Activated naive CD8-positive, alpha-beta T cell treated with anti-CD3 and anti-CD28 coated beads for 36 hours (primary cell): ENCODE results near the gene SAA2. TPM values are rescaled to one million over a fixed set of nuclear protein-coding genes. Genes with fewer than 3 reads are reported as not detected.
A peak's percentile ranks its signal among the peaks of the same experiment; 100 is the strongest.
"Not testable (repeated sequence)": the region's sequence is repeated elsewhere in the genome, so short reads cannot be mapped to it uniquely, and the experiment has no call there.

ENCODE experiments used
- DNase-seq: peaks from one replicate; pipeline ENCODE4 v3.0.0; 2021
- H3K27ac Mint-ChIP-seq: one replicate; pipeline ENCODE4 v1.8.0; 2022; ENCODE audit warnings: mild to moderate bottlenecking, moderate library complexity, mixed read lengths
- H3K27me3 Mint-ChIP-seq: one replicate; pipeline ENCODE4 v1.8.0; 2022; ENCODE audit warnings: mild to moderate bottlenecking, mixed read lengths
- H3K36me3 Mint-ChIP-seq: one replicate; pipeline ENCODE4 v1.8.0; 2021; ENCODE audit warnings: mild to moderate bottlenecking, mixed read lengths
- H3K4me1 Mint-ChIP-seq: one replicate; pipeline ENCODE4 v1.8.0; 2021; ENCODE audit warnings: mixed read lengths
- H3K4me3 Mint-ChIP-seq: one replicate; pipeline ENCODE4 v1.8.0; 2022; ENCODE audit warnings: mild to moderate bottlenecking, moderate library complexity, mixed read lengths
- H3K9me3 Mint-ChIP-seq: one replicate; pipeline ENCODE4 v1.8.0; 2022; ENCODE audit warnings: mixed read lengths
- total RNA-seq, 2 experiments: library from RNA; stranded (reverse); gene quantifications; one replicate each; pipeline ENCODE4 v1.2.3, GENCODE V29; 2021

Gene SAA2
- total RNA-seq, result not detected

GRCh38 chr11:18248561-18248960 lies at the start of gene SAA2:
Gene SAA2, minus strand, starts transcription at chr11:18248668. Its CDS starts 657 bp downstream, at chr11:18248011.
- Mint-ChIP-seq H3K4me3 (no peak within 1 kb of the TSS), H3K4me1 (peaks cover 7% of the 10 kb centered on the region), H3K9me3 (no peaks in the 10 kb centered on the region), H3K27me3 (no peaks in the 10 kb centered on the region), H3K36me3 (no peaks in the 10 kb centered on the region), H3K27ac (no peak within 1 kb of the TSS)
- no peak for DNase-seq

GRCh38 chr11:18295316-18295715 lies 46.8 kb upstream of the SAA2 start:
- Mint-ChIP-seq H3K36me3 (peaks cover 24% of the 10 kb centered on the region), H3K9me3 (no peaks in the 10 kb centered on the region), H3K27ac (no peak overlapping the region), H3K27me3 (no peaks in the 10 kb centered on the region), H3K4me1 (peaks cover 4% of the 10 kb centered on the region), H3K4me3 (no peak overlapping the region)
- DNase-seq, result no peak

DNA sequence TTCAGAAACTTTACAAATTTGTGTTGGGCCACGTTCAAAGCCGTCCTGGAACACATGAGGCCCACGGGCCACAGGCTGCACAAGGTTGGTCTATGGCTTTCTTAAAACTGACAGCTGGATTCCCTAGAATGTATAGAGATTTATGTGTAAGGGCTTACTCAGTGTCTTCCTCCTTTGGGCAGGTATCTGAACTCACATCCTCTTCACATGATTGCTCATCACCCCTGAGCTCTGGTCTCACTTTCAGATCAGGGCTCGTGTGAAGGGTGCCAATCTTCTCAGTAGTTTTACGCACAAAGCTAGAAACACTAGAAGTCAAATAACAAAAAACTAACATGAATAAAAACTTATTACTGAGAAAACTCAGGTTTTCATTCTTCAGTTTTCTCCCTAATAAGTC lies 46.4 kb upstream of the SAA2 start:
- Mint-ChIP-seq H3K9me3 (no peaks in the 10 kb centered on the region), H3K4me1 (peaks cover 4% of the 10 kb centered on the region), H3K4me3 (no peak overlapping the region), H3K36me3 (peaks cover 24% of the 10 kb centered on the region), H3K27ac (no peak overlapping the region), H3K27me3 (no peaks in the 10 kb centered on the region)
- DNase-seq, result no peak

GRCh38 chr11:18288911-18289310 lies 40.4 kb upstream of the SAA2 start:
- H3K27ac Mint-ChIP-seq, result no peak overlapping the region
- no peaks in the 10 kb centered on the region for H3K9me3 Mint-ChIP-seq
- DNase-seq, result no peak
- no peak overlapping the region for H3K4me3 Mint-ChIP-seq
- no peaks in the 10 kb centered on the region for H3K27me3 Mint-ChIP-seq
- H3K36me3 Mint-ChIP-seq, result peaks cover 15% of the 10 kb centered on the region
- peaks cover 4% of the 10 kb centered on the region for H3K4me1 Mint-ChIP-seq

GRCh38 chr11:18285841-18286240 lies 37.4 kb upstream of the SAA2 start:
- no peaks in the 10 kb centered on the region for H3K9me3 Mint-ChIP-seq
- peaks cover 4% of the 10 kb centered on the region for H3K4me1 Mint-ChIP-seq
- H3K27ac Mint-ChIP-seq, result no peak overlapping the region
- H3K4me3 Mint-ChIP-seq, result no peak overlapping the region
- H3K27me3 Mint-ChIP-seq, result no peaks in the 10 kb centered on the region
- DNase-seq, result no peak
- peaks cover 11% of the 10 kb centered on the region for H3K36me3 Mint-ChIP-seq

GRCh38 chr11:18282626-18283025 lies 34.2 kb upstream of the SAA2 start:
- peaks cover 8% of the 10 kb centered on the region for H3K36me3 Mint-ChIP-seq
- no peaks in the 10 kb centered on the region for H3K9me3 Mint-ChIP-seq
- H3K4me3 Mint-ChIP-seq, result no peak overlapping the region
- H3K27ac Mint-ChIP-seq, result no peak overlapping the region
- no peaks in the 10 kb centered on the region for H3K27me3 Mint-ChIP-seq
- H3K4me1 Mint-ChIP-seq, result peaks cover 7% of the 10 kb centered on the region
- DNase-seq, result no peak

DNA sequence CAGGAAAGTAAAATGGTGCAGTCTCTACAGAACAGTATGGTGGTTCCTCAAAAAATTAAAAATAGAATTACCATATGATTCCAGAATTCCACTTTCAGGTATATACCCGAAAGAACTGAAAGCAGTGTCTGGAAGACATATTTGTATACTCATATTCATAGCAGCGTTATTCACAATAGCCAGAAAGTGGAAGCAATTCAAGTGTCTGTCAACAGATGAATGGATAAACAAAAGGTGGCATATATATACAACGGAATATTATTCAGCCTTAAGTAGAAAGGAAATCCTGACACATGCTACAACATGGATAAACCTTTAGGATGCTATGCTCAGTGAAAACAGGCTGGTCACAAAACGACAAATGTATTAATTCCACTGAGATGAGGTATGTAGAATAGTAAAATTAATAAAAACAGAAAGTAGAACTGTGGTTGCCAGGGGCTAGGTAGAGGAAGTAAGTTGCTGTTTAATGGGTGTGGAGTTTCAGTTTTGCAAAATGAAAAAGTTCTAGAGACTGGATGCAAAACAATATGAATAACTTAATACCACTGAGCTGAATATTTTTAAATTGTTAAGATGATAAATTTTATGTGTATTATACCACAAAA lies 32.1 kb upstream of the SAA2 start:
- H3K27me3 Mint-ChIP-seq, result no peaks in the 10 kb centered on the region
- no peak for DNase-seq
- H3K4me1 Mint-ChIP-seq, result peaks cover 7% of the 10 kb centered on the region
- H3K9me3 Mint-ChIP-seq, result no peaks in the 10 kb centered on the region
- H3K36me3 Mint-ChIP-seq, result peaks cover 3% of the 10 kb centered on the region
- no peak overlapping the region for H3K4me3 Mint-ChIP-seq
- peak overlapping the region; percentile 31 for H3K27ac Mint-ChIP-seq

DNA sequence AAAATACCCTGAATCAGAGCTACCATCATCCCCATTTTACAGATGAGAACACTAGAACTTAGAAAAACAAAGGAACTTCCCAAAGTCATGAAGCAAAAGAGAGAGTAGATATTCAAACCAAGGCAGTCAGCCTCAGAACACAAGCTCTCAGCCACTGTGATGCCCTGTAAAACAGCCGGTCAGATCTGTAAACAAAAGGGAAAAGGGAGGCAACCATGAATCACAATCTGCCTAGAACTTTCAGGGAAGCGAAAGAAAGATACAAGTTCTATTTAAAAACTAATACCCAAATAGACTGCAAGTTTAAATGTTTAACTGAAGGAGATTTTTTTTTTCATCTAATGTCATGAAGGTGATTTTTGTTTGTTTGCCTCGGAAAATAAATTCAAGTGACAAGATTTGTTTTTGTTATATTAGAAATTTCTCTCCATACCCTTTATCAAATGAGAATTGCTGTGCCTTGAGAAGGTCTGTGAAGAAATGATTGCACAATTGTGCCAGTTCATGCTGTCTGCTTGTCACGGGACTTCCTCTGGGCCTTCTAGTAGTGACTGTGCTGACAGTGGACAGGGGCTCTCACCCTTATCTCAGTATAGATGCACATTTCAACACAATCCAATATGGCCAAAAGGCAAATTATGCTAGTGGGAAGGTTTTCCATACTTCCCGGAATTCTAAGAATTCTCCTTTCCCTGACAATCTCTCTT lies 29.2 kb upstream of the SAA2 start:
- H3K4me3 Mint-ChIP-seq, result no peak overlapping the region
- no peak for DNase-seq
- H3K27me3 Mint-ChIP-seq, result no peaks in the 10 kb centered on the region
- no peak overlapping the region for H3K27ac Mint-ChIP-seq
- peaks cover 7% of the 10 kb centered on the region for H3K4me1 Mint-ChIP-seq
- H3K36me3 Mint-ChIP-seq, result peaks cover 4% of the 10 kb centered on the region
- no peaks in the 10 kb centered on the region for H3K9me3 Mint-ChIP-seq

DNA sequence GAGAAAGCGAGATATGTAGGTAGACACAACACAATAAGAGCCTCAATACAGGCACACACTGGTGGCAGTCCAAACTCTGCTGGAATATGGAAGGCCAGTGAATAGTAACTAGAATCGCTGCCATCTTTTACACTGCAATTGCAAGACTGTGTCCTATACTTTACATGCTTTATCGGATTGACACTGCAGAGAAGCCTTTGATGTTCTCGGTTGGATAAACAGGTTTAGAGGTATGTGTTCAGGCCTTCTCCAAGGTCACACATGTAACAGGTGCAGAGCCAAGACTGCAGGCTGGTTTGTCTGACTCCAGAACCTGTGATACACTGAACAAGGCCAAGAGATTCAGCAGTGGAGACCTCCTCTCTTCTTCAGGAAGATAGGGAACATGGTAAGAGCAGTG lies 22.7 kb upstream of the SAA2 start:
- no peak overlapping the region for H3K27ac Mint-ChIP-seq
- DNase-seq, result no peak
- H3K4me3 Mint-ChIP-seq, result no peak overlapping the region
- H3K4me1 Mint-ChIP-seq, result no peaks in the 10 kb centered on the region
- H3K9me3 Mint-ChIP-seq, result no peaks in the 10 kb centered on the region
- no peaks in the 10 kb centered on the region for H3K27me3 Mint-ChIP-seq
- peaks cover 4% of the 10 kb centered on the region for H3K36me3 Mint-ChIP-seq

DNA sequence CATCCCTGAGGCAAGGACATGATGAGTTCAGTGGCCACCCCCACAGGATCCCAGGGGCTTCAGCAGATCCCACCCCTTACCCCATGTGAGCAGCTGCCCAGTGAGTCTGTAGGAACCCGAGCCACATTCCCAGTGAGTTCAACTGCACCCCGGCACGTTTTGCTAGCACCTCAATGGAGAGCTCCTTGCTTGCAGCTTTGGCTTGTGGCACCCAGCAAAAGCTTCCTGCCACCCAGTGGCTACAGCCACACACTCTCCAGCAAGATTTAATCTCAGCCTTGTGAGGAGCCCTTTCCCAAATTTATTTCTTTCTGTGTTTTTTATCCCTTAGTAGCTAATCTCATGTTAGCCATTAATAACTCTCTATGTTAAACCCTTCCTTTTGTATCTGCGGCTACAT lies 21.6 kb upstream of the SAA2 start:
- Mint-ChIP-seq H3K9me3 (no peaks in the 10 kb centered on the region), H3K4me3 (no peak overlapping the region), H3K4me1 (no peaks in the 10 kb centered on the region), H3K27me3 (no peaks in the 10 kb centered on the region), H3K36me3 (peaks cover under 1% of the 10 kb centered on the region), H3K27ac (no peak overlapping the region)
- DNase-seq, result no peak

DNA sequence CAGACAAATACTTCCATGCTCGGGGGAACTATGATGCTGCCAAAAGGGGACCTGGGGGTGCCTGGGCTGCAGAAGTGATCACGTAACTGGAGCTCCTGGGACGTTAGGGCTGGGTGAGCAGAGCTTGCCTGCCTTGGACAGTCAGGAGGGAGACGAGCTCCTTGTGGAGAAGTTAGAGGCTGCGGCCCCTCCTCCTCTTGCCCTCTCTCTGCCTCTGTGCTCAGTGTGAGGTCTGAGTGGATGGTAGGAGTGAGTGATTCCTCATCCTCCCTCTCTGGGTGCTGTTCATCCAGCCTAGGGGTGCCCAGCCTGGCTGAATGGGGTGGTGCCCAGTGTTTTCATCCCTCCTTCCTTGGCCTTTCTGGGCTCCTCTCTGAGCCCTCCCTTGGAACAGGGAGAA lies 20.8 kb upstream of the SAA2 start:
- DNase-seq, H3K4me3 Mint-ChIP-seq, H3K27ac Mint-ChIP-seq, H3K27me3 Mint-ChIP-seq, H3K9me3 Mint-ChIP-seq, H3K36me3 Mint-ChIP-seq, H3K4me1 Mint-ChIP-seq: not testable (repeated sequence)

GRCh38 chr11:18267335-18268133 lies 19.1 kb upstream of the SAA2 start:
- H3K4me1 Mint-ChIP-seq, H3K27ac Mint-ChIP-seq, H3K27me3 Mint-ChIP-seq, H3K4me3 Mint-ChIP-seq, H3K36me3 Mint-ChIP-seq, H3K9me3 Mint-ChIP-seq, DNase-seq: not testable (repeated sequence)

- Mint-ChIP-seq H3K4me3 (no peak within 1 kb of the TSS), H3K27ac (no peak within 1 kb of the TSS), H3K4me1 (no peaks in the 10 kb centered on the region), H3K27me3 (peaks cover 5% of the 10 kb centered on the region), H3K36me3 (no peaks in the 10 kb centered on the region), H3K9me3 (no peaks in the 10 kb centered on the region)
- no peak for DNase-seq
These were observed 17.5 kb upstream of the SAA2 start, which contains the start of gene SAA1 for GRCh38 chr11:18265949-18266348. Gene SAA1, plus strand, starts transcription at chr11:18266264. Its CDS starts 624 bp downstream, at chr11:18266888.

GRCh38 chr11:18264677-18265555 lies 16.4 kb upstream of the SAA2 start:
- Mint-ChIP-seq H3K27me3 (peaks cover 5% of the 10 kb centered on the region), H3K9me3 (no peaks in the 10 kb centered on the region), H3K4me3 (no peak overlapping the region), H3K4me1 (no peaks in the 10 kb centered on the region), H3K36me3 (no peaks in the 10 kb centered on the region), H3K27ac (no peak overlapping the region)
- no peak for DNase-seq

DNA sequence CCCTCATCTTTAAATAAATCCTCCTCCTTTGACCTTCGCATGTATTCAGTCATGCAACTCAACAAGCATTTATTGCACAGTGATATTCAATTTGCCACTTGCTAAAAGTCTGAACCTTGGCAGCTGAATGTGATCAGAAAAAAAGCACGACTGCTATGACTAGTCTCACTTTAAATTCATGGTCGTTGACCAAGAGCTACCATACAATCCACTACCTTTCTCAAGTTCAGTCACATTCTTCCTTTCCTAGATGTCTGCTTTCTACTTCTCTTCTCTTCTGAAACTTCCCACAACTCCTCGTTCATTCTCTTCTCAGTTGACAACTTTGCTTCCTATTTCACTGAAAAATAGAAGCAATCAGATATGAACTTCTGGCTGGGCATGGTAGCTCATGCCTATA lies 15.6 kb upstream of the SAA2 start:
- Mint-ChIP-seq H3K9me3 (no peaks in the 10 kb centered on the region), H3K4me3 (no peak overlapping the region), H3K36me3 (no peaks in the 10 kb centered on the region), H3K27me3 (peaks cover 5% of the 10 kb centered on the region), H3K4me1 (no peaks in the 10 kb centered on the region), H3K27ac (no peak overlapping the region)
- no peak for DNase-seq
